Left ventricle myocardium inferior (tissue), 1 donor: ENCODE results near the gene LIPI. TPM values are rescaled to one million over a fixed set of nuclear protein-coding genes. Genes with fewer than 3 reads are reported as not detected.
"Not testable (repeated sequence)": the region's sequence is repeated elsewhere in the genome, so short reads cannot be mapped to it uniquely, and the experiment has no call there.

ENCODE experiments used
- DNase-seq: peaks from one replicate; pipeline ENCODE4 v3.0.0-alpha.2; 2020
- H3K27ac ChIP-seq: fragments of 200-600 bp; replicated peaks from 2 replicates; pipeline ENCODE4 v1.8.0; 2021
- H3K27me3 ChIP-seq: fragments of 200-600 bp; 2 replicates; pipeline ENCODE4 v1.8.0; 2021; ENCODE audit warnings: low read depth
- H3K36me3 ChIP-seq: fragments of 200-600 bp; 2 replicates; pipeline ENCODE4 v1.8.0; 2021
- H3K4me1 ChIP-seq: fragments of 200-600 bp; 2 replicates; pipeline ENCODE4 v1.8.0; 2021
- H3K4me3 ChIP-seq: fragments of 200-600 bp; 2 replicates; pipeline ENCODE4 v1.8.0; 2021; ENCODE audit warnings: mild to moderate bottlenecking, moderate library complexity
- H3K9me3 ChIP-seq: fragments of 200-600 bp; replicated peaks from 2 replicates; pipeline ENCODE4 v1.8.0; 2021
- CTCF ChIP-seq: fragments of 200-600 bp; IDR thresholded peaks from 2 replicates; pipeline ENCODE4 v1.8.0; 2021; ENCODE audit warnings: antibody characterized with exemption, mild to moderate bottlenecking, borderline replicate concordance
- intact Hi-C: fragments of 100-400 bp; cut with micrococcal nuclease; formaldehyde crosslinking; loops from one replicate; pipeline ENCODE4 v1.11.0; 2022
- total RNA-seq: library from RNA; stranded (reverse); fragmentation: NEBNext Ultra II Directional; extraction: Animal tissue kit (Norgen Biotek cat#: 25700); gene quantifications from one replicate; pipeline ENCODE4 v1.2.1, GENCODE V29; 2021
- donor health status: DM: no; HTN: yes; CAD: no; lungs with severe emphysema.

Gene LIPI
- total RNA-seq, 1 donor from 2014 or later, result not detected

- H3K4me1 ChIP-seq, result no peaks in the 10 kb centered on the region
- no peak overlapping the region for H3K4me3 ChIP-seq
- intact Hi-C loops, result no loop called here
- TF ChIP-seq CTCF, result no peak
- no peak overlapping the region for H3K27ac ChIP-seq
- no peaks in the 10 kb centered on the region for H3K36me3 ChIP-seq
- H3K9me3 ChIP-seq, result no peaks in the 10 kb centered on the region
- DNase-seq, result no peak
- H3K27me3 ChIP-seq, result no peaks in the 10 kb centered on the region
These were observed 112.8 kb downstream of the LIPI start for GRCh38 chr21:14097881-14098499.

- Histone ChIP-seq H3K4me3 (no peak overlapping the region), H3K27me3 (no peaks in the 10 kb centered on the region), H3K36me3 (no peaks in the 10 kb centered on the region), H3K4me1 (no peaks in the 10 kb centered on the region), H3K27ac (no peak overlapping the region), H3K9me3 (no peaks in the 10 kb centered on the region)
- intact Hi-C loops, result no loop called here
- no peak for TF ChIP-seq CTCF
- DNase-seq, result no peak
These were observed 114.2 kb downstream of the LIPI start for GRCh38 chr21:14096577-14096976.

- intact Hi-C loops, result no loop called here
- no peaks in the 10 kb centered on the region for H3K9me3 ChIP-seq
These were observed 114.6 kb downstream of the LIPI start for GRCh38 chr21:14096172-14096571.

GRCh38 chr21:14095056-14095455 is 115.7 kb downstream of the LIPI start:
- Histone ChIP-seq H3K4me3 (no peak overlapping the region), H3K27me3 (no peaks in the 10 kb centered on the region), H3K27ac (no peak overlapping the region), H3K36me3 (no peaks in the 10 kb centered on the region), H3K4me1 (no peaks in the 10 kb centered on the region), H3K9me3 (peaks cover 4% of the 10 kb centered on the region)
- no peak for TF ChIP-seq CTCF
- no peak for DNase-seq
- intact Hi-C loops, result no loop called here

More at GRCh38 chr21:14096172-14096571, 114.6 kb downstream of the LIPI start:
- no peaks in the 10 kb centered on the region for H3K4me1 ChIP-seq
- DNase-seq, result no peak
- no peaks in the 10 kb centered on the region for H3K36me3 ChIP-seq
- H3K27me3 ChIP-seq, result no peaks in the 10 kb centered on the region
- TF ChIP-seq CTCF, result no peak
- no peak overlapping the region for H3K27ac ChIP-seq
- no peak overlapping the region for H3K4me3 ChIP-seq

GRCh38 chr21:14092834-14093560 is 117.8 kb downstream of the LIPI start:
- no peaks in the 10 kb centered on the region for H3K4me1 ChIP-seq
- intact Hi-C loops, result no loop called here
- H3K36me3 ChIP-seq, result no peaks in the 10 kb centered on the region
- DNase-seq, result no peak
- peaks cover 6% of the 10 kb centered on the region for H3K9me3 ChIP-seq
- H3K4me3 ChIP-seq, result no peak overlapping the region
- no peak overlapping the region for H3K27ac ChIP-seq
- no peak for TF ChIP-seq CTCF
- no peaks in the 10 kb centered on the region for H3K27me3 ChIP-seq

- H3K27ac ChIP-seq, H3K27me3 ChIP-seq, DNase-seq, H3K9me3 ChIP-seq, H3K4me1 ChIP-seq, H3K36me3 ChIP-seq, intact Hi-C loops, H3K4me3 ChIP-seq: not testable (repeated sequence)
These were observed 120.6 kb downstream of the LIPI start for GRCh38 chr21:14090184-14090583.
